H9 (cell line): ENCODE measurements around the gene CDC14A. TPM values are rescaled to one million over a fixed set of nuclear protein-coding genes. Genes with fewer than 3 reads are reported as not detected.

Source experiments
- DNase-seq: peaks from one replicate; pipeline ENCODE4 v3.0.0-alpha.2; 2017
- H2AFZ ChIP-seq: one replicate; pipeline ENCODE4 v1.6.1; 2013; ENCODE audit warnings: mild to moderate bottlenecking, low read length, control low read depth, moderate library complexity
- H2AK5ac ChIP-seq: 2 replicates; pipeline ENCODE4 v1.6.1; 2013; ENCODE audit warnings: low read length, control low read depth, mixed read lengths; ENCODE audit not compliant: insufficient read length
- H2BK120ac ChIP-seq: one replicate; pipeline ENCODE4 v1.6.1; 2013; ENCODE audit warnings: low read depth, mild to moderate bottlenecking, low read length, control low read depth, inconsistent platforms; ENCODE audit not compliant: poor library complexity, severe bottlenecking
- H2BK12ac ChIP-seq: 2 replicates; pipeline ENCODE4 v1.6.1; 2013; ENCODE audit warnings: low read length, control low read depth, mixed read lengths, low read depth; ENCODE audit not compliant: insufficient read length
- H2BK15ac ChIP-seq: 2 replicates; pipeline ENCODE4 v1.6.1; 2013; ENCODE audit warnings: low read depth, low read length, control low read depth
- H2BK20ac ChIP-seq: one replicate; pipeline ENCODE4 v1.6.1; 2013; ENCODE audit warnings: low read depth, mild to moderate bottlenecking, low read length, control low read depth, inconsistent platforms; ENCODE audit not compliant: poor library complexity, severe bottlenecking
- H2BK5ac ChIP-seq: 2 replicates; pipeline ENCODE4 v1.6.1; 2013; ENCODE audit warnings: low read length, control low read depth, mixed read lengths; ENCODE audit not compliant: insufficient read length
- H3K14ac ChIP-seq: 2 replicates; pipeline ENCODE4 v1.6.1; 2013; ENCODE audit warnings: low read length, control low read depth; ENCODE audit not compliant: insufficient read depth
- H3K18ac ChIP-seq: 2 replicates; pipeline ENCODE4 v1.6.1; 2013; ENCODE audit warnings: low read depth, mild to moderate bottlenecking, mixed read lengths, low read length, control low read depth; ENCODE audit not compliant: insufficient read length
- H3K23ac ChIP-seq: 2 replicates; pipeline ENCODE4 v1.6.1; 2013; ENCODE audit warnings: low read length, control low read depth, mixed read lengths, low read depth; ENCODE audit not compliant: insufficient read length
- H3K23me2 ChIP-seq: 2 replicates; pipeline ENCODE4 v1.6.1; 2013; ENCODE audit warnings: low read depth, mild to moderate bottlenecking, mixed read lengths, low read length, control low read depth; ENCODE audit not compliant: insufficient read length, poor library complexity, severe bottlenecking
- H3K27ac ChIP-seq: 2 replicates; pipeline ENCODE4 v1.5.1; 2013; ENCODE audit warnings: low read length, control low read depth, mixed read lengths, low read depth; ENCODE audit not compliant: insufficient read length
- H3K27me3 ChIP-seq: 2 replicates; pipeline ENCODE4 v1.6.1; 2013; ENCODE audit warnings: low read length, control low read depth, inconsistent platforms; ENCODE audit not compliant: insufficient read depth
- H3K4ac ChIP-seq: 2 replicates; pipeline ENCODE4 v1.6.1; 2013; ENCODE audit warnings: low read depth, mild to moderate bottlenecking, control low read depth, inconsistent platforms, low read length, moderate library complexity
- H3K4me1 ChIP-seq: 2 replicates; pipeline ENCODE4 v1.6.1; 2013; ENCODE audit warnings: low read length, control low read depth, inconsistent platforms; ENCODE audit not compliant: insufficient read depth
- H3K4me2 ChIP-seq: 2 replicates; pipeline ENCODE4 v1.6.1; 2013; ENCODE audit warnings: low read length, control low read depth, mixed read lengths; ENCODE audit not compliant: insufficient read length, insufficient read depth
- H3K56ac ChIP-seq: 2 replicates; pipeline ENCODE4 v1.6.1; 2013; ENCODE audit warnings: low read depth, mild to moderate bottlenecking, mixed read lengths, low read length, control low read depth; ENCODE audit not compliant: insufficient read length
- H3K79me1 ChIP-seq: 2 replicates; pipeline ENCODE4 v1.6.1; 2013; ENCODE audit warnings: low read depth, mild to moderate bottlenecking, moderate library complexity, low read length, control low read depth, inconsistent platforms; ENCODE audit not compliant: insufficient read depth, poor library complexity, severe bottlenecking
- H3K79me2 ChIP-seq: 2 replicates; pipeline ENCODE4 v1.6.1; 2013; ENCODE audit warnings: low read length, control low read depth, inconsistent platforms; ENCODE audit not compliant: insufficient read depth
- H3K9ac ChIP-seq: 2 replicates; pipeline ENCODE4 v1.6.1; 2013; ENCODE audit warnings: low read length, control low read depth, mixed read lengths; ENCODE audit not compliant: insufficient read length; ENCODE audit errors: extremely low read depth
- H3K9me3 ChIP-seq: one replicate; pipeline ENCODE4 v1.6.1; 2013; ENCODE audit warnings: low read depth, low read length, inconsistent platforms; ENCODE audit not compliant: control insufficient read depth
- H3T11ph ChIP-seq: one replicate; pipeline ENCODE4 v1.6.1; 2013; ENCODE audit warnings: mild to moderate bottlenecking, low read length, control low read depth, inconsistent platforms
- H4K20me1 ChIP-seq: one replicate; pipeline ENCODE4 v1.6.1; 2013; ENCODE audit not compliant: control insufficient read depth, insufficient read length, insufficient read depth
- H4K5ac ChIP-seq: 2 replicates; pipeline ENCODE4 v1.6.1; 2013; ENCODE audit warnings: low read depth, mild to moderate bottlenecking, mixed read lengths, low read length, control low read depth; ENCODE audit not compliant: insufficient read length
- H4K8ac ChIP-seq: replicated peaks from 2 replicates; pipeline ENCODE4 v1.6.1; 2013; ENCODE audit warnings: low read length, control low read depth, mixed read lengths, low read depth; ENCODE audit not compliant: insufficient read length
- H4K91ac ChIP-seq: 2 replicates; pipeline ENCODE4 v1.6.1; 2013; ENCODE audit warnings: low read depth, mild to moderate bottlenecking, moderate library complexity, mixed read lengths, low read length, control low read depth; ENCODE audit not compliant: insufficient read length
- H3K27ac Mint-ChIP-seq, 3 experiments: 2 replicates in 2 of 3; 3 replicates in 1 of 3; pipeline ENCODE4 v1.8.0; 2020 to 2021; ENCODE audit warnings: mixed read lengths in 3 of 3, mild to moderate bottlenecking in 1 of 3, moderate library complexity in 1 of 3
- H3K27me3 Mint-ChIP-seq: 2 replicates; pipeline ENCODE4 v1.8.0; 2021; ENCODE audit warnings: low read depth, mild to moderate bottlenecking, moderate library complexity, mixed read lengths
- H3K36me3 Mint-ChIP-seq, 3 experiments: 2 replicates in 2 of 3; 3 replicates in 1 of 3; pipeline ENCODE4 v1.8.0; 2020 to 2021; ENCODE audit warnings: low read depth in 3 of 3, mixed read lengths in 3 of 3; ENCODE audit not compliant: insufficient read depth in 1 of 3
- H3K4me1 Mint-ChIP-seq, 2 experiments: 2 replicates each; pipeline ENCODE4 v1.8.0; 2020; ENCODE audit warnings: mixed read lengths in 2 of 2
- H3K4me3 Mint-ChIP-seq, 2 experiments: 2 replicates in 1 of 2; 3 replicates in 1 of 2; pipeline ENCODE4 v1.8.0; 2020 to 2021; ENCODE audit warnings: mild to moderate bottlenecking in 2 of 2, mixed read lengths in 2 of 2, moderate library complexity in 1 of 2
- H3K9me3 Mint-ChIP-seq, 2 experiments: 2 replicates in 1 of 2; 3 replicates in 1 of 2; pipeline ENCODE4 v1.8.0; 2020; ENCODE audit warnings: mild to moderate bottlenecking in 2 of 2, mixed read lengths in 2 of 2, moderate library complexity in 1 of 2
- WGBS: extraction: QIAGEN DNeasy Blood & Tissue Kit; methylation state at CpG from one replicate; pipeline ENCODE4 v1.1.7; 2013; ENCODE audit warnings: missing lambda C conversion rate, low lambda C conversion rate, mixed read lengths; ENCODE audit not compliant: insufficient read length; ENCODE audit errors: extremely low coverage; 5-methylcytosine and 5-hydroxymethylcytosine counted together
- total RNA-seq: library from RNA; stranded (reverse); gene quantifications from 2 replicates; pipeline ENCODE4 v1.2.1, GENCODE V29; 2021
- TF ChIP-seq, protein P1 (sequence below): fragments of 200-600 bp; sonication (generic); conservative IDR thresholded peaks from 3 replicates; pipeline ENCODE4 v1.8.0; 2021; ENCODE audit warnings: antibody characterized with exemption, mild to moderate bottlenecking

CDC14A gene
- total RNA-seq, 1 experiment from 2014 or later = 8.9 TPM

DNA sequence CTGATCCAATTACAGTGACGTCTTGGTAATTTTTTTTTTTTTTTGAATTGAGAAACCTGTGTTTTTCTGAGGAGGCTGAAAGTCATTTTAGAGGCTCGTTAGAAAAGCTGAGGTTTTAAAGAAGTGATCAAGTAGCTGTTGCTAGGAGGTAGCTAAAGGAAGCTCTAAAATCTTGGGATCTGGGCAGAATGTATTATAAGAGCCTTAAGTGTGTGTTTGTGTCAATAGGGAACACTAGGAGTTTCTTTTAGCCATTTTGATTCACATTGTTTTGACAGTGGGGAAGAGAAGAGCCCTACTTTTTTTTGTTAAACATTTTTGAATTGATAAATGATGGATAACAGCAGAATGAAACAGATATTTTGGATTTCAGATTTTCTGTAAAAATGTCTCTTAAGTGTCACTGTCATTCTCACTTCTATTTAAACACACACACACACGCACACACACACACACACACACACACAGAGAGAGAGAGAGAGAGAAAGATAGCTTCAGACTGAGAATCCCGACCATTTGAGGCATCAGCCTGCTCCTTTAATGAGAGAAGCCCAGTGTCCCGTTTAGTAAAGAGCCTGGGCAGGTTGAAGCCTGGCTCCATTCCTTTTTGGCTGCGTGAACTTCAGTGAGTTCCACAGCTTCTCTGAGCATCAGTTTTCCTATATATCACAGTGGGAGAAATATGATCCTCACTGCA lies 106.5 kb downstream of the CDC14A start:
- no peak overlapping the region for H2BK12ac ChIP-seq
- H3K79me2 ChIP-seq = no peaks in the 10 kb centered on the region
- no peak overlapping the region for H3K4ac ChIP-seq
- H3K27me3 ChIP-seq = no peaks in the 10 kb centered on the region; the same call in 1 of the 2 replicates
- no peak overlapping the region for H3K56ac ChIP-seq
- no peak overlapping the region for H3K14ac ChIP-seq
- no CpG with 5 or more reads among the region's 6 CpGs for WGBS
- no peak overlapping the region for H2BK120ac ChIP-seq
- Mint-ChIP-seq H3K9me3 (no peaks in the 10 kb centered on the region; a peak in 1 of 5 replicates), H3K4me1 (peaks cover 41 to 49% of the 10 kb centered on the region in 2 experiments), H3K27me3 (no peaks in the 10 kb centered on the region; the same call in 1 of the 2 replicates), H3K4me3 (no peak overlapping the region), H3K36me3 (peaks cover 0 to 4% (median 2%) of the 10 kb centered on the region in 3 experiments; a peak in 5 of 7 replicates), H3K27ac (peak overlapping the region; percentile 32 to 93 (median 82); a peak in 6 of 7 replicates)
- H4K8ac ChIP-seq = no peak overlapping the region
- H3K9me3 ChIP-seq = no peaks in the 10 kb centered on the region
- H2BK5ac ChIP-seq = no peak overlapping the region
- no peaks in the 10 kb centered on the region for H3K79me1 ChIP-seq
- peaks cover 13% of the 10 kb centered on the region for H3K4me1 ChIP-seq
- no peak overlapping the region for H2AK5ac ChIP-seq
- H2BK20ac ChIP-seq = no peak overlapping the region
- H2AFZ ChIP-seq = no peak overlapping the region
- no peak overlapping the region for H3K4me2 ChIP-seq
- no peaks in the 10 kb centered on the region for H4K20me1 ChIP-seq
- no peak overlapping the region for H3K23ac ChIP-seq
- no peak overlapping the region for H4K91ac ChIP-seq
- H3K9ac ChIP-seq = no peak overlapping the region
- H3K23me2 ChIP-seq = no peaks in the 10 kb centered on the region
- DNase-seq = peak; percentile 33
- no peak overlapping the region for H2BK15ac ChIP-seq
- no peak overlapping the region for H4K5ac ChIP-seq
- TF ChIP-seq, protein P1, sequence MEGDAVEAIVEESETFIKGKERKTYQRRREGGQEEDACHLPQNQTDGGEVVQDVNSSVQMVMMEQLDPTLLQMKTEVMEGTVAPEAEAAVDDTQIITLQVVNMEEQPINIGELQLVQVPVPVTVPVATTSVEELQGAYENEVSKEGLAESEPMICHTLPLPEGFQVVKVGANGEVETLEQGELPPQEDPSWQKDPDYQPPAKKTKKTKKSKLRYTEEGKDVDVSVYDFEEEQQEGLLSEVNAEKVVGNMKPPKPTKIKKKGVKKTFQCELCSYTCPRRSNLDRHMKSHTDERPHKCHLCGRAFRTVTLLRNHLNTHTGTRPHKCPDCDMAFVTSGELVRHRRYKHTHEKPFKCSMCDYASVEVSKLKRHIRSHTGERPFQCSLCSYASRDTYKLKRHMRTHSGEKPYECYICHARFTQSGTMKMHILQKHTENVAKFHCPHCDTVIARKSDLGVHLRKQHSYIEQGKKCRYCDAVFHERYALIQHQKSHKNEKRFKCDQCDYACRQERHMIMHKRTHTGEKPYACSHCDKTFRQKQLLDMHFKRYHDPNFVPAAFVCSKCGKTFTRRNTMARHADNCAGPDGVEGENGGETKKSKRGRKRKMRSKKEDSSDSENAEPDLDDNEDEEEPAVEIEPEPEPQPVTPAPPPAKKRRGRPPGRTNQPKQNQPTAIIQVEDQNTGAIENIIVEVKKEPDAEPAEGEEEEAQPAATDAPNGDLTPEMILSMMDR = no peak
- no peak overlapping the region for H3K18ac ChIP-seq
- no peak overlapping the region for H3K27ac ChIP-seq
- H3T11ph ChIP-seq = no peak overlapping the region
